H1 (cell line): Measurements from ENCODE around the gene TMEM145. TPM values are rescaled to one million over a fixed set of nuclear protein-coding genes. Genes with fewer than 3 reads are reported as not detected.
A peak's percentile ranks its signal among the peaks of the same experiment; 100 is the strongest.

Experiments
- CTCF ChIA-PET: fragments of 300-600 bp; sonication (Branson Sonifier 250); formaldehyde crosslinking; loops from one replicate; lab custom pipeline; 2021; ENCODE audit not compliant: partially characterized antibody; lab: Charles Lee
- POLR2A ChIA-PET: fragments of 300-600 bp; sonication (Branson Sonifier 250); formaldehyde crosslinking; loops from one replicate; lab custom pipeline; 2021; ENCODE audit warnings: inconsistent platforms; ENCODE audit not compliant: partially characterized antibody; lab: Charles Lee
- DNase-seq, 2 experiments: peaks; one replicate each; pipeline versions ENCODE4 v3.0.0 to v3.0.0-alpha.2; 2010 to 2022; ENCODE audit warnings: low spot score in 2 of 2, low read depth in 1 of 2, mixed read lengths in 1 of 2
- FAIRE-seq: peaks from 2 replicates; lab custom pipeline; 2011; peaks lifted over from hg19 to GRCh38; lab: Jason Lieb, UNC
- H2AFZ ChIP-seq: 2 replicates; pipeline ENCODE4 v1.8.1; 2012; ENCODE audit warnings: low read length, inconsistent platforms
- H2AK5ac ChIP-seq: 2 replicates; pipeline ENCODE4 v1.6.1; 2013; ENCODE audit warnings: low read depth, low read length
- H2BK120ac ChIP-seq: replicated peaks from 2 replicates; pipeline ENCODE3; 2013; ENCODE audit warnings: low read depth, low read length, inconsistent platforms
- H2BK12ac ChIP-seq: 2 replicates; pipeline ENCODE4 v1.6.1; 2013; ENCODE audit warnings: low read depth, low read length
- H2BK15ac ChIP-seq: 2 replicates; pipeline ENCODE4 v1.6.1; 2013; ENCODE audit warnings: low read length
- H2BK20ac ChIP-seq: 2 replicates; pipeline ENCODE4 v1.6.1; 2013; ENCODE audit warnings: low read length
- H2BK5ac ChIP-seq: 2 replicates; pipeline ENCODE4 v1.6.1; 2013; ENCODE audit warnings: low read depth, low read length
- H3K14ac ChIP-seq: 2 replicates; pipeline ENCODE4 v1.6.1; 2013; ENCODE audit warnings: inconsistent platforms; ENCODE audit not compliant: insufficient read length
- H3K18ac ChIP-seq: 2 replicates; pipeline ENCODE4 v1.6.1; 2013; ENCODE audit warnings: low read length; ENCODE audit errors: extremely low read depth
- H3K23ac ChIP-seq: 2 replicates; pipeline ENCODE4 v1.6.1; 2013; ENCODE audit warnings: inconsistent platforms; ENCODE audit not compliant: insufficient read length
- H3K23me2 ChIP-seq: 2 replicates; pipeline ENCODE4 v1.6.1; 2013; ENCODE audit warnings: low read depth, low read length
- H3K27ac ChIP-seq: 2 replicates; pipeline ENCODE4 v1.6.1; 2011; ENCODE audit warnings: low read depth, low read length, inconsistent platforms
- H3K27me3 ChIP-seq, 4 experiments: replicated peaks in 1 of 4; 1 replicate in 1 of 4; 2 replicates in 3 of 4; pipeline versions ENCODE4 v1.6.1 to v1.8.1; 2011 to 2013; ENCODE audit warnings: low read length in 3 of 4, mild to moderate bottlenecking in 3 of 4, inconsistent platforms in 2 of 4, mixed read lengths in 2 of 4, moderate library complexity in 1 of 4; ENCODE audit not compliant: control insufficient read depth in 3 of 4, insufficient read depth in 3 of 4; ENCODE audit errors: extremely low read depth in 1 of 4
- H3K36me3 ChIP-seq, 4 experiments: 2 replicates each; pipeline versions ENCODE4 v1.6.1 to v1.8.1; 2011 to 2013; ENCODE audit warnings: mild to moderate bottlenecking in 4 of 4, low read length in 3 of 4, moderate library complexity in 2 of 4, control low read depth in 1 of 4, inconsistent platforms in 1 of 4; ENCODE audit not compliant: insufficient read depth in 4 of 4, control insufficient read depth in 2 of 4
- H3K4ac ChIP-seq: replicated peaks from 2 replicates; pipeline ENCODE3; 2013; ENCODE audit warnings: low read length, low read depth, mixed read lengths, inconsistent platforms; ENCODE audit not compliant: insufficient read length
- H3K4me1 ChIP-seq, 4 experiments: replicated peaks in 1 of 4; 1 replicate in 1 of 4; 2 replicates in 3 of 4; pipeline versions ENCODE4 v1.6.1 to v1.8.1; 2011 to 2013; ENCODE audit warnings: low read length in 3 of 4, inconsistent platforms in 2 of 4, mixed read lengths in 1 of 4; ENCODE audit not compliant: insufficient read depth in 4 of 4, control insufficient read depth in 3 of 4
- H3K4me2 ChIP-seq, 2 experiments: 2 replicates each; pipeline versions ENCODE4 v1.6.1 to v1.8.1; 2011 to 2013; ENCODE audit warnings: low read depth in 2 of 2, low read length in 2 of 2, control low read depth in 1 of 2, inconsistent platforms in 1 of 2, mild to moderate bottlenecking in 1 of 2; ENCODE audit not compliant: insufficient read depth in 1 of 2
- H3K4me3 ChIP-seq, 4 experiments: fragments of 200-600, 300-600 bp in 1 of 4; sonication (generic), shearing (Covaris generic), sonication (Bioruptor Twin) in 1 of 4; 2 replicates each; pipeline versions ENCODE4 v1.5.1 to v1.8.1; 2011 to 2016; ENCODE audit warnings: low read length in 4 of 4, low read depth in 3 of 4, control low read depth in 2 of 4, inconsistent platforms in 2 of 4, mild to moderate bottlenecking in 2 of 4, mixed read lengths in 1 of 4, moderate library complexity in 1 of 4; ENCODE audit not compliant: insufficient read depth in 2 of 4; ENCODE audit errors: extremely low read depth in 1 of 4
- H3K56ac ChIP-seq: replicated peaks from 2 replicates; pipeline ENCODE3; 2013; ENCODE audit warnings: low read depth, mild to moderate bottlenecking, mixed read lengths, low read length, inconsistent platforms; ENCODE audit not compliant: insufficient read length
- H3K79me1 ChIP-seq: 2 replicates; pipeline ENCODE4 v1.6.1; 2013; ENCODE audit warnings: low read depth, low read length, control low read depth
- H3K79me2 ChIP-seq, 2 experiments: 2 replicates each; pipeline versions ENCODE4 v1.6.1 to v1.8.1; 2012 to 2013; ENCODE audit warnings: low read length in 2 of 2, mild to moderate bottlenecking in 2 of 2, inconsistent platforms in 1 of 2; ENCODE audit not compliant: insufficient read depth in 2 of 2, control insufficient read depth in 1 of 2
- H3K9ac ChIP-seq, 4 experiments: replicated peaks in 1 of 4; 1 replicate in 1 of 4; 2 replicates in 3 of 4; pipeline versions ENCODE4 v1.6.1 to v1.8.1; 2011 to 2013; ENCODE audit warnings: low read depth in 3 of 4, low read length in 3 of 4, control low read depth in 2 of 4, mild to moderate bottlenecking in 2 of 4, moderate library complexity in 2 of 4, inconsistent platforms in 1 of 4; ENCODE audit errors: extremely low read depth in 1 of 4
- H3K9me3 ChIP-seq, 2 experiments: 2 replicates each; pipeline versions ENCODE4 v1.6.1 to v1.8.1; 2012 to 2013; ENCODE audit warnings: mild to moderate bottlenecking in 2 of 2, moderate library complexity in 2 of 2, control low read depth in 1 of 2, inconsistent platforms in 1 of 2, low read depth in 1 of 2, low read length in 1 of 2, mixed read lengths in 1 of 2; ENCODE audit not compliant: insufficient read depth in 2 of 2
- H4K20me1 ChIP-seq, 2 experiments: replicated peaks in 1 of 2; 2 replicates each; pipeline versions ENCODE3 to v1.8.1; 2011 to 2013; ENCODE audit warnings: inconsistent platforms in 2 of 2, low read length in 2 of 2, mild to moderate bottlenecking in 1 of 2; ENCODE audit not compliant: insufficient read depth in 2 of 2, control insufficient read depth in 1 of 2
- H4K5ac ChIP-seq: 2 replicates; pipeline ENCODE4 v1.6.1; 2013; ENCODE audit warnings: low read length, low read depth, mixed read lengths, inconsistent platforms; ENCODE audit not compliant: insufficient read length
- H4K8ac ChIP-seq: 2 replicates; pipeline ENCODE4 v1.8.0; 2013; ENCODE audit warnings: mild to moderate bottlenecking, moderate library complexity, low read length, inconsistent platforms; ENCODE audit not compliant: insufficient read depth; ENCODE audit errors: extremely low read depth
- H4K91ac ChIP-seq: replicated peaks from 2 replicates; pipeline ENCODE3; 2013; ENCODE audit warnings: low read length, mixed read lengths, inconsistent platforms; ENCODE audit not compliant: insufficient read length
- TAF7 ChIP-seq: optimal IDR thresholded peaks from 2 replicates; pipeline ENCODE3; 2011; ENCODE audit warnings: low read depth, mild to moderate bottlenecking, inconsistent platforms, low read length, moderate library complexity, borderline replicate concordance
- WGBS, 2 experiments: shearing (Covaris generic) in 1 of 2; methylation state at CpG; one replicate each; pipeline versions ENCODE4 v1.1.6 to v1.1.7; 2013 to 2015; ENCODE audit warnings: low lambda C conversion rate in 2 of 2, mixed read lengths in 2 of 2, inconsistent platforms in 1 of 2, low coverage in 1 of 2, missing lambda C conversion rate in 1 of 2; ENCODE audit not compliant: insufficient replicate concordance in 2 of 2, insufficient coverage in 1 of 2, insufficient read length in 1 of 2; ENCODE audit errors: extremely low coverage in 1 of 2, missing lambda C conversion rate in 1 of 2; 5-methylcytosine and 5-hydroxymethylcytosine counted together
- polyA plus RNA-seq, 7 experiments: library from polyadenylated mRNA; depleted of rRNA in 3 of 7; stranded (reverse) in 5 of 7; unstranded in 2 of 7; fragments of >200 nt in 5 of 7; fragments of 200-250 nt in 2 of 7; gene quantifications; 1 replicate in 5 of 7; 2 replicates in 1 of 7; 4 replicates in 1 of 7; pipeline versions ENCODE4 v1.2.1 to v1.2.3, GENCODE V29; 2011 to 2013; ENCODE audit warnings: missing spikeins in 2 of 7, mixed read lengths in 2 of 7
- total RNA-seq: library from RNA; stranded (reverse); fragmentation: NEBNext Ultra II Directional; extraction: Animal tissue kit (Norgen Biotek cat#: 25700); gene quantifications from 2 replicates; pipeline ENCODE4 v1.2.1, GENCODE V29; 2021
- TF ChIP-seq, protein P1 (sequence below): IDR thresholded peaks from 2 replicates; pipeline ENCODE4 v1.6.1; 2012; ENCODE audit warnings: inconsistent platforms

The TMEM145 gene
- total and polyA plus RNA-seq, 2 of the 8 experiments (the other 6 are each of a cell fraction or from before 2014, with no cell fraction given): 2.3 to 4.7 TPM

DNA sequence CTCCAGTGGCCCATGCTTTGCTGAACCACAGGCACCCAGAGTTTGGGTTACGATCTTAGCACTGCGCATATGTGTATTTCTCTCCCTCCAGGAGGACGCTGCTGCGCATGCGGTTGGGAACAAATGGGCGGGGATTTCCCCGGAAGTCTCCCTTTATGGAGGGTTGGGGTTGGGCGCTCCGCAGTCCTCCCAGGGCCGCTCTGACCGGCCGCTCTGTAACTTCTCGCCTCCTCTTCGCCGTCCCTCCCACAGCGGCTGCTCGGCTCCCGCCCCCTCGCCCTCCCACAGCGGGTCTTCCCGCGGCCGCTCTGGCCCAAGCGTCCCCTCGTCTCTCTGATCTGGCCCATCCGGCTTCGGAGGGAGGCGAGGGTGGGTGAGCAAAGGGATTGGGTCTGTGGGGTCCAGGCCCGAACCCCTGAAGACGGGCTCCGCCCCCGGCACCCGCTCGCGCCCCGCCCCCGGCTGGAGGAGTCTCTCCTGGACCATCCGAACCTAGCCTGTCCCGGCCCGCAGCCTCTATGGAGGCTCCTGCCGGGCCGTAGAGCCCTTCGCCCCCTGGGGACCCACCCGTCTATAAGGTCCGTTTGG lies 12.3 kb downstream of the TMEM145 start, which contains the start of gene MEGF8:
Gene MEGF8, plus strand, starts transcription at position 328 of the 588 bp plus-strand sequence. CDS start 609 bp downstream, outside the sequence.
- Histone ChIP-seq H3K23me2 (peaks cover 13% of the 10 kb centered on the region; the same call in 1 of the 2 replicates), H3K18ac (peak within 1 kb of the TSS; percentile 60), H4K5ac (peak within 1 kb of the TSS; percentile 51), H3K79me1 (peaks cover 6% of the 10 kb centered on the region; the same call in 1 of the 2 replicates), H3K27me3 (peaks cover 0 to 15% (median 8%) of the 10 kb centered on the region in 4 experiments; a peak in 5 of 7 replicates), H2AK5ac (no peak within 1 kb of the TSS), H4K20me1 (peaks cover 0 to 4% of the 10 kb centered on the region in 2 experiments), H3K27ac (no peak within 1 kb of the TSS), H3K23ac (no peak within 1 kb of the TSS), H2BK15ac (no peak within 1 kb of the TSS), H3K14ac (no peak within 1 kb of the TSS), H3K9me3 (no peaks in the 10 kb centered on the region), H3K4me1 (peaks cover 0 to 4% (median 1%) of the 10 kb centered on the region in 4 experiments; a peak in 2 of 7 replicates), H2BK5ac (no peak within 1 kb of the TSS), H4K91ac (no peak within 1 kb of the TSS), H3K4ac (peak within 1 kb of the TSS; percentile 75), H2BK20ac (no peak within 1 kb of the TSS), H3K4me2 (peak within 1 kb of the TSS; percentile 80 to 89), H3K79me2 (peaks cover 0 to 16% of the 10 kb centered on the region in 2 experiments; a peak in 1 of 4 replicates), H3K9ac (peak within 1 kb of the TSS; percentile 4 to 82 (median 17); a peak in 5 of 7 replicates), H4K8ac (peak within 1 kb of the TSS; percentile 64), H3K4me3 (peak within 1 kb of the TSS; percentile 72 to 89 (median 78)), H2BK12ac (no peak within 1 kb of the TSS), H3K56ac (peak within 1 kb of the TSS; percentile 78), H3K36me3 (no peaks in the 10 kb centered on the region), H2AFZ (no peak within 1 kb of the TSS), H2BK120ac (no peak within 1 kb of the TSS)
- ChIA-PET POLR2A (no interaction called here), CTCF (no interaction called here)
- 1% methylated on average over 33 of the region's 45 CpGs; no CpG with 5 or more reads in 1 of the 2 experiments for WGBS, 2 experiments
- peak; percentile 98 for FAIRE-seq
- DNase-seq: peak; percentile 96 to 98
- TF ChIP-seq, protein P1, sequence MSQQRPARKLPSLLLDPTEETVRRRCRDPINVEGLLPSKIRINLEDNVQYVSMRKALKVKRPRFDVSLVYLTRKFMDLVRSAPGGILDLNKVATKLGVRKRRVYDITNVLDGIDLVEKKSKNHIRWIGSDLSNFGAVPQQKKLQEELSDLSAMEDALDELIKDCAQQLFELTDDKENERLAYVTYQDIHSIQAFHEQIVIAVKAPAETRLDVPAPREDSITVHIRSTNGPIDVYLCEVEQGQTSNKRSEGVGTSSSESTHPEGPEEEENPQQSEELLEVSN: 0 out of 2 replicates have a peak, but pooled peaks have one; percentile 39
- peak; percentile 25 for TF ChIP-seq TAF7
